GM20431 (cell line): ENCODE data around the gene SSR1.
"Not testable (repeated sequence)": the region's sequence is repeated elsewhere in the genome, so short reads cannot be mapped to it uniquely, and the experiment has no call there.

ENCODE experiments used
- in situ Hi-C: fragments of 300-500 bp; cut with MseI, MboI; formaldehyde crosslinking; loops from one replicate; pipeline ENCODE4 v1.15.0; 2020; ENCODE audit warnings: low sequenced_read_pairs; ENCODE audit not compliant: unreplicated experiment

Gene SSR1

DNA sequence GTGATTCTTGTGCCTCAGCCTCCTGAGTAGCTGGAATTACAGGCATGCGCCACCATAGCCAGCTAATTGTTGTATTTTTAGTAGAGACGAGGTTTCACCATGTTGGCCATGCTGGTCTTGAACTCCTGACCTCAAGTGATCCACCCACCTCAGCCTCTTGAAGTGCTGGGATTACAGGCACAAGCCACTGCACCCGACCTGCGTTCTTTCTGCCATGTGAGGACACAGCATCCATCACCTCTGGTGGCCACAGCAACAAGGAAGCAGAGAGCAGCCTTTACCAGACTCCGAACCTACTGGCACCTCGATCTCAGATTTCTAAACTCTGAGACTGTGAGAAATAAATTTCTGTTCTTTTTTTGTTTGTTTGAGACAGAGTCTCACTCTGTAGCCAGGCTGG is 8.9 kb upstream of the SSR1 start:
- in situ Hi-C loops = not testable (repeated sequence)

DNA sequence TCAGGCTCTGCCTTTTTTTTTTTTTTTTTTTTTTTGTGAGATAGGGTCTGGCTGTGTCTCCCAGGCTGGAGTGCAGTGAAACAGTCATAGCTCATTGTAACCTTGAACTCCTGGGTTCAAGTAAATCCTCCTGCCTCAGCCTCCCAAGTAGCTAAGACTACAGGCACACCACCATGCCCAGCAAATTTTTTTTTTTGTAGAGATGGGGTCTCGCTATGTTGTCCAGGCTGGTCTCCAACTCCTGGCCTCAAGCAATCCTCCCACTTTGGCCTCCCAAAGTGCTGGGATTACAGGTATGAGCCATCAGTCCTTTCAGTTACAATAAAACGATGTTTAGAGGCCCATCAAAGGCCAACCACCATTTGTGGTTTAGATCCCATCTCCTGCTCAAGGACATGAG is 6.4 kb upstream of the SSR1 start:
- in situ Hi-C loops = not testable (repeated sequence)

DNA sequence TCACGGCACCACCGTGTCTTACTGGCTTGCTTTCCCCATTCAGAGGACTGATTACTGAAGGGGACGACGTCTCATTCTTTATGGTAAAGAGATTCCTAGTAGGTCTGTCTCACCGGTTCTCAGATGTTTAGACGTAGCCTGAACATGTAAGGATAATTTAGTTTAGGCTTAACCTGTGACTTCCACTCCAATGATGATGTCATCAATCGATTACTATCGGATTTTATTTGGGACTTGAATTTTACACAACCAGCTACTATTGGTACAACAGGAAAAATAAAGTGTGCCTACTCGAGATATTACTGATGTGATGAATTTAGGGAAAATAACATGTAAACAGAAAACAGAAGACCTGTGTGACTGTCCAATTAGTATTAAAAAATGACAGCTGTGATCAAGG is 4.5 kb upstream of the SSR1 start:
- in situ Hi-C loops = no loop called here

DNA sequence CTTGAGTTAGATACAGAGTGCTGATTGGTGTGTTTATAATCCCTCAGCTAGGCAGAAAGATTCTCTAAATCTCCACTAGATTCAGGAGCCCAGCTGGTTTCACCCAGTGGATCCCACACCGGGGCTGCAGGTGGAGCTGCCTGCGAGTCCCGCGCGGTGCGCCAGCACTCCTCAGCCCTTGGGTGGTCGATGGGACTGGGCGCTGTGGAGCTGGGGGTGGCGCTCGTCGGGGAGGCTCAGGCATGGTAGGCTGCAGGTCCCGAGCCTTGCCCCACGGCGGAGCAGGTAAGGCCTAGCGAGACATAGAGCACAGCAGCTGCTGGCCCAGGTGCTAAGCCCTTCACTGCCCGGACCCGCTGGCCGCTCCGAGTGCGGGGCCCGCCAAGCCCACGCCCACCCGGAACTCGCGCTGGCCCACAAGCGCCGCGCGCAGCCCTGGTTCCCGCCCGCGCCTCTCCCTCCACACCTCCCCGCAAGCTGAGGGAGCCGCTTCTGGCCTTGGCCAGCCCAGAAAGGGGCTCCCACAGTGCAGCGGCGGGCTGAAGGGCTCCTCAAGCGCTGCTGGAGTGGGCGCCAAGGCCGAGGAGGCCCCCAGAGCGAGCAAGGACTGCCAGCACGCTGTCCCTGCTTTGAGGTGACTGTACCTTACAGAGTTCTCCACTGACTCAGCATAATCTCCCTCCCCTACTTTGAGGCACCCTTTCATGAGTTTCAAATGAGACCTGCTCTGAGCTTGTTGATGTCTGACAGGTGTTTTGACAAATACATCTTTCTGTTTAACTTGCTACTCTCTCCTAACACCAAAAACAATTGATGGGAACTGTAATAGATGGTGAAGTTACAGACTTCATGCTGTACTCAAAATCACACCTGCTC is 3.9 kb upstream of the SSR1 start:
- in situ Hi-C loops = no loop called here

DNA sequence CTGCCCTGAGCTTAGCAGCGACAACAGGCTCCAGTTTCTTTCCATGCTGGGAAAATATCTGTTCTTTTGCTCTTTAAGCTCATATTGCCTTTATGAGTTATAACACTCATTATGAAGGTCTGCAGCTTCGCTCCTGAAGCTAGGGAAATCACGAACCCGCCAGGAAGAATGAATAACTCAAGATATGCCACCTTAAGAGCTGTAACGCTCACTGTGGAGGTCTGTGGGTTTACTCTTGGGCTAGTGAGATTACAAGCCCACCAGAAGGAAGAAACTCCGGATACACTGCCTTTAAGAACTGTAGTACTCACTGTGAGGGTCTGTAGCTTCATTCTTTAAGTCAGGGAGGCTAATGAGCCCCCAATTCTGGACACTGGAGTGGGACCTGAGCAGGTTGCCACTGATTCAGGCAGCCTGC is 3.0 kb upstream of the SSR1 start:
- in situ Hi-C loops = no loop called here

DNA sequence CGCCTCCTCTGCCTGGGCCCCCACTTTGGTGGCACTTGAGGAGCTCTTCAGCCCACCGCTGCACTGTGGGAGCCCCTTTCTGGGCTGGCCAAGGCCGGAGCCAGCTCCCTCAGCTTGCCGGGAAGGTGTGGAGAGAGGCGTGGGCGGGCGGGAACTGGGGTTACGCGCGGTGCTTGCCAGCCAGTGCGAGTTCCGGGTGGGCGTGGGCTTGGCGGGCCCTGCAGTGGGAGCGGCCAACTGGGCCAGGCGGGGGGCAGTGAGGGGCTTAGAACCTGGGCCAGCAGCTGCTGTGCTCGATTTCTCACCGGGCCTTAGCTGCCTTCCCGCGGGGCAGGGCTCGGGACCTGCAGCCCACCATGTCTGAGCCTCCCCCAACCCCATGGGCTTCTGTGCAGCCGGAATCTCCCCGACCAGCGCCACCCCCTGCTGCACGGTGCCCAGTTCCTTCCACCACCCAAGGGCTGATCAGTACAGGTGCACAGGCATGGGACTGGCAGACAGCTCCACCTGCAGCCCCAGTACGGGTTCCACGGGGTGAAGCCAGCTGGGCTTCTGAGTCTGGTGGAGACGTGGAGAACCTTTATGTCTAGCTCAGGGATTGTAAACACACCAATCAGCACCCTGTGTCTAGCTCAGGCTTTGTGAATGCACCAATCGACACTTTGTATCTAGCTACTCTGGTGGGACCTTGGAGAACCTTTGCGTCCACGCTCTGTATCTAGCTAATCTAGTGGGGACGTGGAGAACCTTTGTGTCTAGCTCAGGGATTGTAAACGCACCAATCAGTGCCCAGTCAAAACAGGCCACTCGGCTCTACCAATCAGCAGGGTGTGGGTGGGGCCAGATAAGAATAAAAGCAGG is 2.3 kb upstream of the SSR1 start:
- in situ Hi-C loops = not testable (repeated sequence)

DNA sequence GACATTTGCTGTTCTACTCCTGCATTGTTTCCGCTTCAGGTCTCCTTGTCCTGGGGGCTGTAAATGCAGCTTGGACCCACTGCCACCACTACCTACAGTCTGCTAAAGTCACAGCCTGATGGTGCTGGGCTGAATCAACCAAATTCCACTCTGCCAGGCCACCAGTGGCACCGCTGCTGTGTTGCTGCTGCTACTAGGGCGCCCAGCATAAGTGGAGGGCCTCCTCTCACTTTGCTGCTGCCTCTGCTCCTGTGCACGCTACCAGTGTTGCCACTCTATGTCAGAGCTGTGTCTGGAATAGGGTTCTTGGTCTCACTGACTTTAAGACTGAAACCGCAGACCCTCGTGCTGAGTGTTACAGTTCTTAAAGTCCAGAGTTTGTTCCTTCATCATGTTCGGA is 1.4 kb upstream of the SSR1 start:
- in situ Hi-C loops = no loop called here

DNA sequence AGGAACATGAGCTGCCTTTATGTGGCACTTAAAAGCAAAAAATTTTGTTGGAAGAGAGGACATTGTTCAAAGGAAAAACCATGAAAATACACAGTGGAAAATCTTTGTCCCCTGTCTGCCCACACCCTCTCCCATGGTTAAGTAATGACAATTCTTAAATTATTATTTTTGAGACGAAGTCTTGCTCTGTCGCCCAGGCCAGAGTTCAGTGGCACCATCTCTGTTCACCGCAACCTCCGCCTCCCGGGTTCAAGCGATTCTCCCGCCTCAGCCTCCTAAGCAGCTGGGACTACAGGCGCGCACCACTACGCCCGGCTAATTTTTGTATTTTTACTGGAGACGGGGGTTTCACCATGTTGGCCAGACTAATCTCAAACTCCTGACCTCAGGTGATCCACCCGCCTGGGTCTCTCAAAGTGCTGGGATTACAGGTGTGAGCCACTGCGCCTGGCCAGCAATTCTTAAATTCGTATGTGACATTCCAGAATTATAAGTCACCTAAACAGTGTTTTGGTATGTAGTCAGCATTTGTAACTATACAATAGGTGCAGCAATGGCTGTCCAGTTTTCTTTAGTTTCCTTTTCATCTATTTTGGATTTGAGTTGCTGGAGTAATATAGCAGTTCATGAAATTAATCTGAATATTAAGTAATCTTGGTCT is 636 bp upstream of the SSR1 start:
- in situ Hi-C loops = no loop called here

DNA sequence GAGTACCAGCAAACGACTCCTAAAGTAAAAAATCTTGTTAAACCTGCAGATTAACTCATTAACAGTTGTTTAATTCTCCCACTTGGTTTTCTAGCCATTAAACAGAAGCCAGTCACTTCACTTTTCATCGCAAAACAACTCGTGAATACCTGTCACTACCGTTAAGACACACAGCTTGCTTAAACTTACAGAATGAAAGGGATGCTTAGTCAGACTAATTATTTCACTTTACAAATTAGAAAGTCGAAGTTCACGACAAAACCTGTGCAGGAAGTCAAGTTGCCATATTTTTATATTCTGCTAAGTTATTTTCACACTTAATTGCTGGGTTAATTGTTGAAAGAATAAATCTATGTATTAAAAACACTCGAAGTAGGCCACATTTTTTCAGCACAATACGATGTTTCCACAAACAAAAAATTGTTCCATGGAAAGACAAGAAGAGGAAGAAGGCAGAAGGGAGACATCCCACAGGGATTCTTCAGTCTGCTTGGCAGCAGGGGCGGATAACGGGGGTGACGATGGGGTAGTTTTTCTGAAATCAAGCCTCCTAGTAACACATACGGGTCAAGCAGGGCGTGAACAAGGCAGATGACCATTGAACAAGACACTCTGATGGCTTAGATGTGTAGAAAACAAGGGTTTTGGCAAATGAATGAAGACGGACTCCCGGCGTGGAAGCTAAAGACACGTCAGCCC is 933 bp downstream of the SSR1 start:
- in situ Hi-C loops = no loop called here

DNA sequence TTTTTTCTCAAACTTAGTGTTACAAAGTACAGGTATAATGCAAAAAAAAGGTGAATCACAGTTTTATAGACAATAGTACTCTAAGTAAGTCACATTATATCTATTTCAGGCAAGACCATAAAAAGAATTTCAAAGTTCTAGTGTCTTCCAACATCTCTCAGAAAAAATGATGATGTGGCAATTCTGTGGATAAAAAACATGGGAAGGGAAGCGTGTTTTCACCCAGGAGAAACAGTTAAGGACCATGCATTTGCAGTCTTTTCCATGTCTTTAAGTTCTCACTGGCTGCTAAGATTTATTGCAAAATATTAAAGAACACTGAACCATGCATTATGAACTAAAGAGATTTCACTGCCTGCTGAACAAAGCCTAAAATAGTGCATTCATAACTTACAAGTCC is 1.8 kb downstream of the SSR1 start:
- in situ Hi-C loops = no loop called here

DNA sequence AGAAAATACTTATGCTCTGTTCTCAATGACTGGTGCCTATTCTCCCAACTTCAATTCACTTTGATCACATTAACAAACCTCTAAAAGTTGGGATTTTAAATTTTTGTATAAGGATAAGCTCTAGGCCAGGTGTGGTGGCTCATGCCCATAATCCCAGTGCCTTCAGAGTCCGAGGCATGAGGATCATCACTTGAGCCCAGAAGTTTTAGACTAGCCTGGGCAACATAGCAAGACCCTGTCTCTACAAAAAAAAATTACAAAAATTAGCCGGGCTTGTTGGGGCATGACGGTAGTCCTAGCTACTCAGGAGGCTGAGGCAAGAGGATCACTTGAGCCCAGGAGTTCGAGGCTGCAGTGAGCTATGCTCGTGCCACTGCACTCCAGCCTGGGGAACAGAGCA is 3.9 kb downstream of the SSR1 start:
- in situ Hi-C loops = no loop called here

DNA sequence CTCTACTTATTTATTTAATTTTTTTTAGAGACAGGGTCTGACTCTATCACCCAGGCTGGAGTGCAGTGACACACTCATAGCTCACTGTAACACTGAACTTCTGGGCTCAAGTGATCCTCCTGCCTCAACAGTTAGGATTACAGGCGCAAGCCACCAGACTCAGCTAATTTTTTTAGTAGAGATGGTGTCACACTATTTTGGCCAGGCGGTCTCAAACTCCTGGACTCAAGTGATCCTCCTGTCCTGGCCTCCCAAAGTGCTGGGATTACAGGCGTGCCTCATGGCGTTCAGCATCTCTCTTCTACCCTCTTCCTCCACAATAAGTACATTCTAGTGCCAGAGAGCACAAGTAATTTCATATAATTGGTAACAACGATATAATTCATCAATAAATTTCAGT is 5.5 kb downstream of the SSR1 start:
- in situ Hi-C loops = no loop called here

DNA sequence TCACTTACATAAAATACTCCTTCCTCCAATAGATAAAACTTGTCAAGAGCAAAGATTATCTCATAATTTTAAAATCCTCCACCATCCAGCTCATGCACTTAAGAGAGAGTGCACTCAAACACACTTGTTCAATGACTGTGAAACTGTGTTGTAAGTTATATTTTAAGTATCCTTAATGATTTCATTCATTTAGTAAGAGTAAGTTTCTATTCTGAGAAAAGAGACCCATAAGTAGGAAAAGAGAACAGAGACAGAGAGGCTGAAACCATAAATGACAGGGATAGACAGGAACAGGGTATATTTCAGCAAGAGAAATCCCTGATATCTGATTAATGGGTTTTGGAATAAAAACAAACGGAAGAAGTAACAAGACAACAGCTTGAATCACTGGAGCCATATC is 8.2 kb downstream of the SSR1 start:
- in situ Hi-C loops = no loop called here

DNA sequence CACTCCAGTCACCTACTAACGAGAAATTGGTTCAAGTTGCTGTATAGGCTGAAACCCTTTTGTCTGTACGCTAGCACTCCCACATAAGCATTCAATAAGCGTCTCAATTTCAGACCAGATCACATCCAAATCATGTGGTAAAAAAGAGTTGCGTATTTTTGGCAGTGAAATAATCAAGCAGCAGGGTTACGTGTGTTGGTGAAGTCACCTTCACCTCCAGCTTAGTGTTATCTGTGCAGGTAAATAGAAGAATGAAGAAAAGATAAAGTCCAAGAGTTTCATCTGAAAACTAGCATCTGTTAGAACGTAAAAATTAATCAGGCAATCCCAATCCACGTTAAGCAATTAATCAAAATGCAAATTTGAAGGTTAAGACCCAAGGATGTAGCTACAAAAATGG is 11.3 kb downstream of the SSR1 start:
- in situ Hi-C loops = no loop called here

DNA sequence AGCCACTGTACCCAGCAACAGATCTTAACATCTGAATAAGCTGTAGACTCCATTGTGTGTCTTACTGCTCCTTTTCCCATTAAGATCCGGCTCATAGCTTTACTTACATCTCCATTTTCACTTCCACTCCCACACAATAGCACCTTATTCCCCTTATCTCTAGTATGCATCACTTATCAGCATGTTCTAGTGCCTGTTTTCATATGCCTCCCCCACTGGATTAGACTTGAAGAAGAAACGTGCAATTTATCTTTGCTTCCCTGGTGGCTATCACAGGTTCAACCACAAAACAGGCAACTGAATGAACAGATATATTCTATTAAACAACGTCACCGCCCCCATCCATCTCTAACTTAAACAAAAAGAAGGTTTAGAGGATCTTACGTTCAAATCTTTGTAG is 12.1 kb downstream of the SSR1 start:
- in situ Hi-C loops = no loop called here

DNA sequence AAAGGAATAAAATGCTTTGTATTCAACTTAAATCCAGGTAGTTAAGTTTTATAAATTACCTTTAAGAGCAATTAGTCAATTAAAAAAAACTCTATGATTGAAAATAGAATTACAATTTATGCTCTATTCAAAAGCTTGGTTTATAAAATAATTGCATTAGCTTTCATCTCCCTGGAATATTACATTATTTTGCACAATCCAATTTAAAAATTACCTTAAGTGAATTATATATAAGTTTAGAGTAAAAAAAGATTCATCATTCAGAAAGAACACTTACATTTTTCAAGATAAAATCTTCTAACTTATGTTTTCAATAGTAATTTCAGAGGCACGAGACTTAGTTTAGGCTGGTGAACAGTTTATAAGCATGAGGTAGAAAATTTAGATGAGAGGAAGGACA is 14.9 kb downstream of the SSR1 start:
- in situ Hi-C loops = no loop called here

DNA sequence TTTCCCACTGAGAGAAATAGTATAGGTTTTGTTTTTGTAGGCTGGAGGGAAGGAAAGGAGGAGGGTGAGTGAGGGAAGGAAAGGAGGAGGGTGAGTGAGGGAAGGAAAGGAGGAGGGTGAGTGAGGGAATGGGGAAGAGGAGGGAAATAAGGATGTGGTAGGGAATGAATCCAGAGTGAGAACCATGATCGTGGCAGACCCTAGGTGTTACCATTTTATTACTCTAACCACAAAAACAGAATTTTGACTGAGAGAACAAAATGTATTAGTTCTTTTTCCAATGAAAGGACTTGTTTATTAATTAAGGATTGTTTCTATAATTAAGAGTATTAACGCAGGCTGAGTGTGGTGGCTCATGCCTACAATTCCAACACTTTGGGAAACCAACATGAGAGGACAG is 16.4 kb downstream of the SSR1 start:
- in situ Hi-C loops = no loop called here

DNA sequence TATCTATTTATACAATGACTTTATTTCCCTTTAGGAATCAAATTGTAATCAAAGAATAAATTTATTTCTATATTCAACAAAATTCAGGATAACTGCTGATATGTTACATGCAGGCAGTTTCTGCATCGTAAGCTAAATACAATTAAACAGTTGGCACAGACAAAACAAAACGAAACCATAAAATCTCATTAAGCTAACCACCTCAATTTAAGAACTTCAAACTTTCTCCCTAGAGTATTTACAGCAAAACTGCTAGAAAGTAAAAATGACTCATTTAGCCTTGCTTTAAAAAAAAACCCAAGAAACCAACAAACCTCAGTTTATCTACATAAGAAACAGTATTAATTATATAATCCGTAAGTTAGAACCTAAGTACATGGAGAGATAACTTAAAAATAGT is 17.1 kb downstream of the SSR1 start:
- in situ Hi-C loops = no loop called here

DNA sequence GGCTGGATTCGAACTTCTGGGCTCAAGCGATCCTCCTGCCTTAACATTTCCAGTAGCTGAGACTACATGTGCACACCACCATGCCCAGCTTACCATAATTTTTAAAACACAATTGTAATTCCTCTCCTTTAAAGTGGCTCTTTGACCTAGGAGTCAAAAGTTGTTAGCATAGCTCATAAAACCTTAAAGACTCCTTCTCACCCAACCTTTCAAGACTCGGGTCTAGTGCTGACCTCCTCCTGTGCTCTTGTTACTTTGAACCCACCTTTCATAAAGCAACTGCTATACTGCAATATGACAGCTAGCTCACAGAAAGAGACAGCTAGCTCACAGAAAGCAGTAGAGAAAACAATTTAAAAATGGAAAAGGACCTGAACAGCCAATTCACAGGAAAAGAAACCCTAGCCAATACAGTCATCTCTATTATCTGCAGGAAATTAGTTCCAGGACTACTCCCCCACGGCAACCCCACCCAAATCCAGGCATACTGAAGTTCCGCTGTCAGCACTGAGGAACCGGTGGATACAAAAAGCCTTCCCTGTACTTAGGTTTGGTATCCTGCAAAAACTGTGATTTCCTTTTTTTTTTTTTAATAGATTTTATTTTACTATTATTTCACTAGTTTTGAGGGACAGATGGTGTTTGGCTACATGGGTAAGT is 20.3 kb downstream of the SSR1 start:
- in situ Hi-C loops = no loop called here

DNA sequence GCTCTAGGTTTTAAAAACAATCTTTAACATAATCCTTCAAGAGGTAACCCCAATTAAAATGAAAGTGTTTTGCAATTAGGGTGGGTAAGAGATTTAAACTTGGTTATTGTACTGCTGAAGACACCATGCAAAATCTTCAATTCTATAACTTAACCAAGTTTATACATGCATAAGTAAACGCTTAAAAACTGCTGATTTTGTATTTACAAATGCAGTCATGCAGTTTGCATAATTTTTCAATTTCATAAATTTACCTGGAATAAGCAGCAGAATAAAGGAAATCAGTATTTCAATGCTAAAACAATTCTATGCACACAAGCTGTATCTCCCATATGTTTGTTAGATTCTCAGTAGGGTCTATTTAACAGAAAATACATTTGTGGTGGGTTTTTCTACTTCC is 22.9 kb downstream of the SSR1 start:
- in situ Hi-C loops = no loop called here
